IPS-18c (cell line): ENCODE results near the gene TAS2R8.

Experiments used
- H3K4me3 ChIP-seq: 2 replicates; pipeline ENCODE4 v1.7.0; 2013; ENCODE audit warnings: low read depth, mild to moderate bottlenecking, low read length, moderate library complexity; ENCODE audit not compliant: insufficient read depth
- H3K9me3 ChIP-seq: one replicate; pipeline ENCODE4 v1.6.1; 2013; ENCODE audit warnings: mild to moderate bottlenecking, low read length, moderate library complexity; ENCODE audit not compliant: control insufficient read depth, insufficient read depth

The TAS2R8 gene

DNA sequence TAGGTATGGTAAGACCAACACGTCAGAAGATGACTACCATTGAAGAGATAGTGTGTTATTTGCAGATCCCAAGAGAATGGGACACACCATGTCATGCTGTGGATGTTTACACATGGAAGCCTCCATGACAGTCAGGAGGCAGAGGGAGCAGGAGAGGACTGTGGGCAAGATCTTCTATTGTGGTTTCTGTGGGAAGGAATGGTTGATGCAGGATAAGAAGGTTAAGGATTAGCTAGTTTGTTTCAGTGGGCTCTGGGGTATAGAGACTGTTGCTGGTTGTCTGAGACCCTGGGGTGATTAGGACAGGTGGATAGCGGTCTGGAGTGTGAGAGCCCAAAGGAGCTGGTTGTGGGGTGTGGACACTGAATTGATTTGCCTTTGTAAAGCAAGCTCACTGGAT, 28.0 kb downstream of the TAS2R8 start:
- H3K9me3 ChIP-seq, result no peaks in the 10 kb centered on the region
- H3K4me3 ChIP-seq, result no peak overlapping the region

DNA sequence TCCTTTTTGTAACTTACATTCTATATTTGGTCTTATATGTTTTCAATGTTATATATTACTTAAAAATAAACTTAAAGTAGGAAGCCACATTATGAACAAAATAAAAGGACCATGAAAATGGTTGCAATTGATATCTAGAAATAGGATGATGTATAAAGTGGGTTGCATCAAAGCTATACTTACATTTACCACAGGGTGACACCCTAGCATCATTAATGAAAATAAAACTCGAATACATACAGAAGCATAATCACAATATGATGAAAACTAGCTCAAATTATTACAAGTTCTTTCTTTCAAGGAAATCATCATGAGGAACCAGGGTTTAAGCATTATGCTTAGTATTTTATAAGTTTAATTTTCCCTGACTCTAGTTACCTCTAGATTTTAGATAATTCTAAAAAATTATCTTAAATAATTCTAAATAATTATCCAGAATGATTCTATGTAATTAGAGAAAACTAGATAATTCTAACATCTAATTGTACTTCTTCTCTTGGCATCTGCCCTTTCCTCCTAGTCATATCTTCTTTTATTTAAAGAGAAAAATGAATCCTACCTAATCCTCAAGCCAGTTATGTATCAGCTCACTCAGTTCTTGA, 35.9 kb downstream of the TAS2R8 start:
- Histone ChIP-seq H3K9me3 (no peaks in the 10 kb centered on the region), H3K4me3 (no peak overlapping the region)

DNA sequence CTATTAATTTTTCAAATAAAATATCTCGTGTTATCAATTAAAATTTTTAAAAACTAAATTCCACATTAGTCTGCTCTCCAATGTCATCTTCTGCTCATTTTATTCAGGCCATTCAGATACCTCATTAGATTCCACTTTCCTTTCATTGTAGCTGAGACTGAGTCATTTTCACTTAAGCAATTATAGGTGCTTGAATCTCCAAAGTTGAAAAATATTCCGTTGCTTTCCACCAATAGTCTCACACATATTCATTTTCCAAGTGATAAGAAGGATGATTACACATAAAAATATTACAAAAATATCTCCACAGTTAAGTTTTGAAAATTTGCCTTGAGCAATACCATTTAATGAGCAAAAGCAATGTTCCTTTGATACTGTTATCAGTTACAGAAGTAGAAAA, 47.4 kb downstream of the TAS2R8 start:
- no peak overlapping the region for H3K4me3 ChIP-seq
- H3K9me3 ChIP-seq, result no peaks in the 10 kb centered on the region

DNA sequence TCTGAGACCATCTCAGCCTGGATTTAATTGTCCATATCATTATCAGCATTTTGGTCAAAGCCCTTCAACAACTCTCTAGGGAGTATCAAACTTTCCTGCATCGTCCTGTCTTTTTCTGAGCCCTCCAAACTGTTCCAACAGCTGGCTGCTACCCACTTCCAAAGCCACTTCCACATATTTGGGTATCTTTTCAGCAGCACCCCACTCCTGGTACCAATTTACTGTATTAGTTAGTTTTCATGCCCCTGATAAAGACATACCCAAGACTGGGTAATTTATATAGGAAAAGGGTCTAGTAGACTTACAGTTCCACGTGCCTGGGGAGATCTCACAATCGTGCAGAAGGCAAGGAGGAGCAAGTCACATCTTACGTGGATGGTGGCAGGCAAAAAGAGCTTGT, 50.9 kb downstream of the TAS2R8 start:
- Histone ChIP-seq H3K4me3 (no peak overlapping the region), H3K9me3 (no peaks in the 10 kb centered on the region)
